DND-41 (cell line): ENCODE data around the gene CLIC5.

Source experiments
- ATAC-seq: fragments of 200-7000 bp; cut with Tn5 transposase; 3 replicates; pipeline ENCODE4 v1.9.1; 2021; ENCODE audit warnings: low read depth; ENCODE audit not compliant: insufficient read depth
- DNase-seq: peaks from one replicate; pipeline ENCODE4 v3.0.0-alpha.2; 2020
- H2AFZ ChIP-seq: 2 replicates; pipeline ENCODE4 v1.6.0; 2012; ENCODE audit warnings: low read depth, low read length
- H3K27ac ChIP-seq: 2 replicates; pipeline ENCODE4 v1.5.1; 2012; ENCODE audit warnings: low read length, inconsistent platforms
- H3K27me3 ChIP-seq: fragments of 200-600 bp; sonication (generic); 2 replicates; pipeline ENCODE4 v1.6.0; 2012; ENCODE audit warnings: low read length, mild to moderate bottlenecking, inconsistent platforms; ENCODE audit not compliant: insufficient read depth, poor library complexity
- H3K36me3 ChIP-seq: 2 replicates; pipeline ENCODE4 v1.5.1; 2012; ENCODE audit warnings: low read length, inconsistent platforms; ENCODE audit not compliant: insufficient read depth
- H3K4me1 ChIP-seq: 2 replicates; pipeline ENCODE4 v1.5.1; 2012; ENCODE audit warnings: mild to moderate bottlenecking, low read length; ENCODE audit not compliant: insufficient read depth
- H3K4me2 ChIP-seq: 2 replicates; pipeline ENCODE4 v1.6.0; 2012; ENCODE audit warnings: mild to moderate bottlenecking, moderate library complexity, low read length, inconsistent platforms; ENCODE audit not compliant: insufficient read depth
- H3K4me3 ChIP-seq, 2 experiments: fragments of 200-600 bp in 1 of 2; shearing (Covaris generic) in 1 of 2; 2 replicates each; pipeline ENCODE4 v1.5.1; 2012 to 2016; ENCODE audit warnings: inconsistent platforms in 2 of 2, low read length in 2 of 2, mild to moderate bottlenecking in 2 of 2, low read depth in 1 of 2, moderate library complexity in 1 of 2
- H3K79me2 ChIP-seq: 2 replicates; pipeline ENCODE4 v1.6.0; 2012; ENCODE audit warnings: low read length, inconsistent platforms; ENCODE audit not compliant: insufficient read depth
- H3K9ac ChIP-seq: 2 replicates; pipeline ENCODE4 v1.6.0; 2012; ENCODE audit warnings: low read depth, mild to moderate bottlenecking, inconsistent platforms, low read length, moderate library complexity
- H3K9me3 ChIP-seq: 2 replicates; pipeline ENCODE4 v1.5.1; 2012; ENCODE audit warnings: low read length, moderate library complexity, mild to moderate bottlenecking, inconsistent platforms; ENCODE audit not compliant: insufficient read depth, severe bottlenecking
- H4K20me1 ChIP-seq: 2 replicates; pipeline ENCODE4 v1.6.0; 2012; ENCODE audit warnings: low read length; ENCODE audit not compliant: insufficient read depth
- CTCF ChIP-seq: IDR thresholded peaks from 2 replicates; pipeline ENCODE4 v1.5.1; 2012; ENCODE audit warnings: borderline replicate concordance, low read length, moderate library complexity, mild to moderate bottlenecking; ENCODE audit not compliant: poor library complexity, severe bottlenecking; ENCODE audit errors: extremely low read depth
- EZH2 ChIP-seq: IDR thresholded peaks from 3 replicates; pipeline ENCODE4 v1.6.1; 2012; ENCODE audit warnings: borderline replicate concordance, low read depth, mild to moderate bottlenecking, moderate library complexity, low read length, inconsistent platforms; ENCODE audit not compliant: severe bottlenecking

Gene CLIC5

DNA sequence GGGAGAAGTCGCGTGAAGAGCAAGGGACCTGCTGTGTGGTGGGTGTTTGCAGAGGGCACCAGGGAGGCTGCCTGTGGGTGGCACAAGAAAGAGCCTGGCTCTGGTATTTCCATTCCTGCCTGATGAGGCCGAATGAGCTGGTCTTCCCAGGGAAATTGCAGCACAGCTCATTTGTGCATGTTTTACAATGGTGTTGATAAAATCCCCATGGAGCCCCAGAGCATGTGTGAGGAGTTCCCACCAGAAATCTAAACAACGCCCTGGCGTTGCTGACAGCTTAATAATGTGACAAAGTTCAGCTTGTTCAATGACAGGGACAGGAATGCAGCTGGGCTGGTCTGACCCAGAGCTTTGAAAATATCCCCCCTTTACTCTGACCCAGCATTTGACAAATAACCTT lies 135.5 kb downstream of the CLIC5 start:
- DNase-seq (no peak), ATAC-seq (no peak)
- H3K4me2 ChIP-seq = no peak overlapping the region

DNA sequence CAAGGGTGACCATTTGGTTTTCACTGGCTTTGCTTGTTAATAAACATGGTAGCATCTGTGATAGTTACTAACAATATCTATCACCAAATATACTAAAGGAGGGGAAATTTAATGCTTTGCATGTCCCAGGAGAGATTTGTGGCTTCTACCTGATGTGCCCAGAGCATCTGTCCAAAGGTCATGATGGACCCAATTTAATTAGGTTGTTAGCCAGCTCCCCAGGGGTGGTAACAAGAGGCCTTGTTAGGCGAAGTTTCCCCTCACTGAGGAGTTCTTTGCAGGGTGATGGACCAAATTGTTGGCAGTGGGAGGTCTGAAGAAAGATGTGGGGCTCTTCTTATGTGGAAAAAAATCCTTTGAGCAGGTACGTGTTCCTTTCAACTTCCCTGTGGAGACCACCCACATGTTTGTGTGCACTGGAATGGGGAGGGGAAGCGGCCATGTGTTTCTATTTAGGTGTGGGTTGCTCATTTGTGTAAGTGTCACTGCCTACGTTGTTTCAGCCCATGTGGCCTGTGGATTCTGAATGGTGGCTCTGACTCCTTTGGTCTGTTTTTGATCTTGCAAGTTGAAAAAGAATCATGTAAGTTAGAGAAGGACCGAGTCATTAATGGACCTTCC lies 137.6 kb downstream of the CLIC5 start:
- H3K27ac ChIP-seq = no peak overlapping the region

More for the DNA sequence above, 135.5 kb downstream of the CLIC5 start:
- no peaks in the 10 kb centered on the region for H3K4me1 ChIP-seq
- no peak overlapping the region for H3K27ac ChIP-seq
- H2AFZ ChIP-seq = 0 out of 2 replicates have a peak overlapping the region, but pooled peaks have one; percentile 7
- H3K79me2 ChIP-seq = no peaks in the 10 kb centered on the region
- H3K4me3 ChIP-seq = no peak overlapping the region
- no peaks in the 10 kb centered on the region for H3K9me3 ChIP-seq
- H4K20me1 ChIP-seq = no peaks in the 10 kb centered on the region
- H3K36me3 ChIP-seq = no peaks in the 10 kb centered on the region
- H3K9ac ChIP-seq = no peak overlapping the region
- TF ChIP-seq CTCF (no peak), EZH2 (no peak)
- H3K27me3 ChIP-seq = peaks cover 3% of the 10 kb centered on the region

GRCh38 chr6:45872827-45873365 lies 142.8 kb downstream of the CLIC5 start:
- Histone ChIP-seq H3K79me2 (no peaks in the 10 kb centered on the region), H3K4me1 (no peaks in the 10 kb centered on the region), H3K27ac (no peak overlapping the region), H2AFZ (no peak overlapping the region), H3K4me2 (no peak overlapping the region), H3K36me3 (no peaks in the 10 kb centered on the region), H4K20me1 (no peaks in the 10 kb centered on the region), H3K4me3 (no peak overlapping the region), H3K9me3 (no peaks in the 10 kb centered on the region), H3K27me3 (no peaks in the 10 kb centered on the region), H3K9ac (no peak overlapping the region)
- TF ChIP-seq CTCF = no peak
- ATAC-seq (no peak), DNase-seq (no peak)

More for the DNA sequence above, 137.6 kb downstream of the CLIC5 start:
- Histone ChIP-seq H3K36me3 (no peaks in the 10 kb centered on the region), H3K9me3 (no peaks in the 10 kb centered on the region), H3K4me3 (no peak overlapping the region), H4K20me1 (no peaks in the 10 kb centered on the region), H3K27me3 (no peaks in the 10 kb centered on the region), H3K4me1 (no peaks in the 10 kb centered on the region), H3K9ac (no peak overlapping the region), H3K4me2 (no peak overlapping the region), H2AFZ (no peak overlapping the region), H3K79me2 (no peaks in the 10 kb centered on the region)
- no peak for ATAC-seq
- no peak for DNase-seq
- TF ChIP-seq CTCF = no peak
- TF ChIP-seq EZH2 = no peak
